ENCODE measurements around the gene INPPL1.
"Not testable (repeated sequence)": the region's sequence is repeated elsewhere in the genome, so short reads cannot be mapped to it uniquely, and the experiment has no call there.

INPPL1 gene

GRCh38 chr11:72259490-72259889 is 34.9 kb downstream of the INPPL1 start:
- H3K9me3 ChIP-seq (ENCODE audit: control insufficient read depth, low read length) = no peaks in the 10 kb centered on the region
- H3K4me1 ChIP-seq (ENCODE audit: control insufficient read depth, insufficient read depth, low read length, poor library complexity, severe bottlenecking) = no peaks in the 10 kb centered on the region
- H3K4me3 ChIP-seq (ENCODE audit: insufficient read depth, low read depth, low read length, poor library complexity, severe bottlenecking) = no peak overlapping the region
- no peaks in the 10 kb centered on the region for H3K27me3 ChIP-seq (replicated peaks; ENCODE audit: control insufficient read depth, insufficient read depth, low read length, poor library complexity, severe bottlenecking)
- no peak for DNase-seq
- H3K27ac ChIP-seq (ENCODE audit: insufficient read depth, low read length, poor library complexity, severe bottlenecking) = no peak overlapping the region
- H3K36me3 ChIP-seq (ENCODE audit: control insufficient read depth, insufficient read depth, low read length) = no peaks in the 10 kb centered on the region

GRCh38 chr11:72260574-72260973 is 36.0 kb downstream of the INPPL1 start:
- DNase-seq = no peak
- no peaks in the 10 kb centered on the region for H3K36me3 ChIP-seq (ENCODE audit: control insufficient read depth, insufficient read depth, low read length)
- no peaks in the 10 kb centered on the region for H3K9me3 ChIP-seq (ENCODE audit: control insufficient read depth, low read length)
- no peak overlapping the region for H3K27ac ChIP-seq (ENCODE audit: insufficient read depth, low read length, poor library complexity, severe bottlenecking)
- H3K4me3 ChIP-seq (ENCODE audit: insufficient read depth, low read depth, low read length, poor library complexity, severe bottlenecking) = no peak overlapping the region
- no peaks in the 10 kb centered on the region for H3K27me3 ChIP-seq (replicated peaks; ENCODE audit: control insufficient read depth, insufficient read depth, low read length, poor library complexity, severe bottlenecking)
- H3K4me1 ChIP-seq (ENCODE audit: control insufficient read depth, insufficient read depth, low read length, poor library complexity, severe bottlenecking) = no peaks in the 10 kb centered on the region

- DNase-seq = no peak
- H3K36me3 ChIP-seq (ENCODE audit: control insufficient read depth, insufficient read depth, low read length) = no peaks in the 10 kb centered on the region
- no peak overlapping the region for H3K27ac ChIP-seq (ENCODE audit: insufficient read depth, low read length, poor library complexity, severe bottlenecking)
- no peak overlapping the region for H3K4me3 ChIP-seq (ENCODE audit: insufficient read depth, low read depth, low read length, poor library complexity, severe bottlenecking)
- no peaks in the 10 kb centered on the region for H3K4me1 ChIP-seq (ENCODE audit: control insufficient read depth, insufficient read depth, low read length, poor library complexity, severe bottlenecking)
- H3K9me3 ChIP-seq (ENCODE audit: control insufficient read depth, low read length) = no peaks in the 10 kb centered on the region
- no peaks in the 10 kb centered on the region for H3K27me3 ChIP-seq (replicated peaks; ENCODE audit: control insufficient read depth, insufficient read depth, low read length, poor library complexity, severe bottlenecking)
Measured at GRCh38 chr11:72263361-72263760, 38.8 kb downstream of the INPPL1 start.

- Histone ChIP-seq H3K36me3 (ENCODE audit: control insufficient read depth, insufficient read depth, low read length) (no peaks in the 10 kb centered on the region), H3K27me3 (replicated peaks; ENCODE audit: control insufficient read depth, insufficient read depth, low read length, poor library complexity, severe bottlenecking) (no peaks in the 10 kb centered on the region), H3K9me3 (ENCODE audit: control insufficient read depth, low read length) (no peaks in the 10 kb centered on the region), H3K27ac (ENCODE audit: insufficient read depth, low read length, poor library complexity, severe bottlenecking) (no peak overlapping the region), H3K4me3 (ENCODE audit: insufficient read depth, low read depth, low read length, poor library complexity, severe bottlenecking) (no peak overlapping the region), H3K4me1 (ENCODE audit: control insufficient read depth, insufficient read depth, low read length, poor library complexity, severe bottlenecking) (no peaks in the 10 kb centered on the region)
- DNase-seq = no peak
Measured at GRCh38 chr11:72265951-72266350, 41.4 kb downstream of the INPPL1 start.

- H3K27ac ChIP-seq (ENCODE audit: insufficient read depth, low read length, poor library complexity, severe bottlenecking); H3K36me3 ChIP-seq (ENCODE audit: control insufficient read depth, insufficient read depth, low read length); H3K4me1 ChIP-seq (ENCODE audit: control insufficient read depth, insufficient read depth, low read length, poor library complexity, severe bottlenecking); H3K9me3 ChIP-seq (ENCODE audit: control insufficient read depth, low read length); H3K27me3 ChIP-seq (replicated peaks; ENCODE audit: control insufficient read depth, insufficient read depth, low read length, poor library complexity, severe bottlenecking); H3K4me3 ChIP-seq (ENCODE audit: insufficient read depth, low read depth, low read length, poor library complexity, severe bottlenecking); DNase-seq: not testable (repeated sequence)
Measured at GRCh38 chr11:72266960-72267359, 42.4 kb downstream of the INPPL1 start.

- DNase-seq = no peak
- H3K9me3 ChIP-seq (ENCODE audit: control insufficient read depth, low read length) = no peaks in the 10 kb centered on the region
- no peak overlapping the region for H3K4me3 ChIP-seq (ENCODE audit: insufficient read depth, low read depth, low read length, poor library complexity, severe bottlenecking)
- H3K36me3 ChIP-seq (ENCODE audit: control insufficient read depth, insufficient read depth, low read length) = no peaks in the 10 kb centered on the region
- no peak overlapping the region for H3K27ac ChIP-seq (ENCODE audit: insufficient read depth, low read length, poor library complexity, severe bottlenecking)
- H3K4me1 ChIP-seq (ENCODE audit: control insufficient read depth, insufficient read depth, low read length, poor library complexity, severe bottlenecking) = no peaks in the 10 kb centered on the region
- no peaks in the 10 kb centered on the region for H3K27me3 ChIP-seq (replicated peaks; ENCODE audit: control insufficient read depth, insufficient read depth, low read length, poor library complexity, severe bottlenecking)
Measured at GRCh38 chr11:72267956-72268617, 43.5 kb downstream of the INPPL1 start.

GRCh38 chr11:72271980-72272379 is 47.4 kb downstream of the INPPL1 start:
- Histone ChIP-seq H3K9me3 (ENCODE audit: control insufficient read depth, low read length) (no peaks in the 10 kb centered on the region), H3K4me3 (ENCODE audit: insufficient read depth, low read depth, low read length, poor library complexity, severe bottlenecking) (no peak overlapping the region), H3K36me3 (ENCODE audit: control insufficient read depth, insufficient read depth, low read length) (no peaks in the 10 kb centered on the region), H3K4me1 (ENCODE audit: control insufficient read depth, insufficient read depth, low read length, poor library complexity, severe bottlenecking) (no peaks in the 10 kb centered on the region), H3K27me3 (replicated peaks; ENCODE audit: control insufficient read depth, insufficient read depth, low read length, poor library complexity, severe bottlenecking) (no peaks in the 10 kb centered on the region), H3K27ac (ENCODE audit: insufficient read depth, low read length, poor library complexity, severe bottlenecking) (no peak overlapping the region)
- DNase-seq = no peak

GRCh38 chr11:72274435-72274834 is 49.9 kb downstream of the INPPL1 start:
- Histone ChIP-seq H3K36me3 (ENCODE audit: control insufficient read depth, insufficient read depth, low read length) (no peaks in the 10 kb centered on the region), H3K4me1 (ENCODE audit: control insufficient read depth, insufficient read depth, low read length, poor library complexity, severe bottlenecking) (no peaks in the 10 kb centered on the region), H3K4me3 (ENCODE audit: insufficient read depth, low read depth, low read length, poor library complexity, severe bottlenecking) (no peak overlapping the region), H3K27ac (ENCODE audit: insufficient read depth, low read length, poor library complexity, severe bottlenecking) (no peak overlapping the region), H3K27me3 (replicated peaks; ENCODE audit: control insufficient read depth, insufficient read depth, low read length, poor library complexity, severe bottlenecking) (no peaks in the 10 kb centered on the region), H3K9me3 (ENCODE audit: control insufficient read depth, low read length) (no peaks in the 10 kb centered on the region)
- DNase-seq = no peak

- DNase-seq = no peak
- Histone ChIP-seq H3K36me3 (ENCODE audit: control insufficient read depth, insufficient read depth, low read length) (no peaks in the 10 kb centered on the region), H3K27me3 (replicated peaks; ENCODE audit: control insufficient read depth, insufficient read depth, low read length, poor library complexity, severe bottlenecking) (no peaks in the 10 kb centered on the region), H3K9me3 (ENCODE audit: control insufficient read depth, low read length) (no peaks in the 10 kb centered on the region), H3K4me1 (ENCODE audit: control insufficient read depth, insufficient read depth, low read length, poor library complexity, severe bottlenecking) (no peaks in the 10 kb centered on the region), H3K4me3 (ENCODE audit: insufficient read depth, low read depth, low read length, poor library complexity, severe bottlenecking) (no peak overlapping the region), H3K27ac (ENCODE audit: insufficient read depth, low read length, poor library complexity, severe bottlenecking) (no peak overlapping the region)
Measured at GRCh38 chr11:72278905-72279304, 54.3 kb downstream of the INPPL1 start.

- no peaks in the 10 kb centered on the region for H3K36me3 ChIP-seq (ENCODE audit: control insufficient read depth, insufficient read depth, low read length)
- H3K9me3 ChIP-seq (ENCODE audit: control insufficient read depth, low read length) = no peaks in the 10 kb centered on the region
- H3K4me3 ChIP-seq (ENCODE audit: insufficient read depth, low read depth, low read length, poor library complexity, severe bottlenecking) = no peak overlapping the region
- no peaks in the 10 kb centered on the region for H3K4me1 ChIP-seq (ENCODE audit: control insufficient read depth, insufficient read depth, low read length, poor library complexity, severe bottlenecking)
- no peak overlapping the region for H3K27ac ChIP-seq (ENCODE audit: insufficient read depth, low read length, poor library complexity, severe bottlenecking)
- DNase-seq = no peak
- no peaks in the 10 kb centered on the region for H3K27me3 ChIP-seq (replicated peaks; ENCODE audit: control insufficient read depth, insufficient read depth, low read length, poor library complexity, severe bottlenecking)
Measured at GRCh38 chr11:72280037-72280436, 55.5 kb downstream of the INPPL1 start.
